Endothelial cell of umbilical vein (primary cell): ENCODE results near the gene FOLR2. TPM values are rescaled to one million over a fixed set of nuclear protein-coding genes. Genes with fewer than 3 reads are reported as not detected.

ENCODE experiments used
- BruUV-seq: library from RNA; stranded (reverse); fragments of 400-500 nt; replicated peaks from 2 replicates; lab custom pipeline; 2021; lab: Mats Ljungman, UMichigan
- CTCF ChIA-PET: fragments of 300-600, 350-600 bp; sonication (Branson Sonifier 250); formaldehyde crosslinking; loops from one replicate; lab custom pipeline; 2021; ENCODE audit warnings: antibody characterized with exemption, inconsistent platforms; lab: Charles Lee
- POLR2A ChIA-PET: fragments of 300-600, 350-600 bp; sonication (Branson Sonifier 250); formaldehyde crosslinking; loops from one replicate; lab custom pipeline; 2021; ENCODE audit warnings: antibody characterized with exemption, inconsistent platforms; lab: Charles Lee
- DNase-seq: peaks from one replicate; pipeline ENCODE4 v3.0.0-alpha.2; 2011; ENCODE audit warnings: low read depth, low spot score
- FAIRE-seq: peaks from 2 replicates; lab custom pipeline; 2011; peaks lifted over from hg19 to GRCh38; lab: Jason Lieb, UNC
- H2AFZ ChIP-seq: 2 replicates; pipeline ENCODE4 v1.6.0; 2012; ENCODE audit warnings: low read depth, low read length, control low read depth, inconsistent platforms
- H3K27ac ChIP-seq: 2 replicates; pipeline ENCODE4 v1.5.1; 2011; ENCODE audit warnings: low read depth, mild to moderate bottlenecking, control low read depth, low read length, moderate library complexity; ENCODE audit not compliant: insufficient read depth
- H3K27me3 ChIP-seq, 2 experiments: 2 replicates each; pipeline versions ENCODE4 v1.6.0 to v1.6.1; 2011; ENCODE audit warnings: low read length in 2 of 2, mixed read lengths in 1 of 2; ENCODE audit not compliant: control insufficient read depth in 2 of 2, insufficient read depth in 2 of 2
- H3K36me3 ChIP-seq, 2 experiments: 2 replicates in 1 of 2; 3 replicates in 1 of 2; pipeline ENCODE4 v1.5.1; 2011; ENCODE audit warnings: low read length in 2 of 2, mild to moderate bottlenecking in 1 of 2, moderate library complexity in 1 of 2; ENCODE audit not compliant: control insufficient read depth in 2 of 2, insufficient read depth in 2 of 2; ENCODE audit errors: extremely low read depth in 1 of 2
- H3K4me1 ChIP-seq: 3 replicates; pipeline ENCODE4 v1.5.1; 2011; ENCODE audit warnings: mild to moderate bottlenecking, low read length; ENCODE audit not compliant: control insufficient read depth, insufficient read depth; ENCODE audit errors: extremely low read depth
- H3K4me2 ChIP-seq: 2 replicates; pipeline ENCODE4 v1.6.1; 2011; ENCODE audit warnings: low read length, control low read depth, mixed read lengths; ENCODE audit not compliant: insufficient read depth
- H3K4me3 ChIP-seq, 3 experiments: fragments of 200-600 bp in 1 of 3; sonication (generic), shearing (Covaris generic) in 1 of 3; replicated peaks in 1 of 3; 2 replicates each; pipeline ENCODE4 v1.5.1; 2011 to 2016; ENCODE audit warnings: control low read depth in 3 of 3, low read length in 3 of 3, mild to moderate bottlenecking in 2 of 3, inconsistent platforms in 1 of 3, low read depth in 1 of 3, moderate library complexity in 1 of 3; ENCODE audit not compliant: insufficient read depth in 1 of 3
- H3K79me2 ChIP-seq: 2 replicates; pipeline ENCODE4 v1.6.0; 2012; ENCODE audit warnings: low read length, inconsistent platforms; ENCODE audit not compliant: control insufficient read depth, insufficient read depth
- H3K9ac ChIP-seq: replicated peaks from 2 replicates; pipeline ENCODE3; 2011; ENCODE audit warnings: low read length, control low read depth; ENCODE audit not compliant: insufficient read depth; ENCODE audit errors: extremely low read depth
- H3K9me1 ChIP-seq: replicated peaks from 3 replicates; pipeline ENCODE4 v1.6.0; 2011; ENCODE audit warnings: mild to moderate bottlenecking, low read length; ENCODE audit not compliant: control insufficient read depth, insufficient read depth; ENCODE audit errors: extremely low read depth
- H3K9me3 ChIP-seq: replicated peaks from 2 replicates; pipeline ENCODE4 v1.5.1; 2012; ENCODE audit warnings: low read length, inconsistent platforms; ENCODE audit not compliant: control insufficient read depth, insufficient read depth
- H4K20me1 ChIP-seq: replicated peaks from 2 replicates; pipeline ENCODE3; 2011; ENCODE audit warnings: mild to moderate bottlenecking, low read length; ENCODE audit not compliant: control insufficient read depth, insufficient read depth; ENCODE audit errors: extremely low read depth
- CTCF ChIP-seq, 2 donors: IDR thresholded peaks; 1 replicate in 1 of 2; 2 replicates in 1 of 2; pipeline ENCODE4 v1.5.1; 2011; ENCODE audit warnings: low read length in 2 of 2, mild to moderate bottlenecking in 2 of 2, moderate library complexity in 2 of 2, control low read depth in 1 of 2, inconsistent platforms in 1 of 2, low read depth in 1 of 2; ENCODE audit not compliant: insufficient read depth in 1 of 2; ENCODE audit errors: extremely low read depth in 1 of 2
- EZH2 ChIP-seq: IDR thresholded peaks from 2 replicates; pipeline ENCODE4 v1.6.1; 2012; ENCODE audit warnings: borderline replicate concordance, low read depth, mild to moderate bottlenecking, moderate library complexity, low read length, inconsistent platforms; ENCODE audit not compliant: severe bottlenecking
- FOS ChIP-seq: IDR thresholded peaks from 2 replicates; pipeline ENCODE4 v1.6.1; 2011; ENCODE audit warnings: mild to moderate bottlenecking, low read length, moderate library complexity, borderline replicate concordance; ENCODE audit not compliant: insufficient read depth
- GATA2 ChIP-seq: IDR thresholded peaks from 2 replicates; pipeline ENCODE4 v1.7.0; 2011; ENCODE audit warnings: low read depth, mild to moderate bottlenecking, moderate library complexity, mixed read lengths, low read length; ENCODE audit not compliant: insufficient read length, insufficient read depth
- JUN ChIP-seq: IDR thresholded peaks from 2 replicates; pipeline ENCODE4 v1.6.1; 2011; ENCODE audit warnings: borderline replicate concordance, low read depth; ENCODE audit not compliant: insufficient read length, insufficient read depth
- MAX ChIP-seq: IDR thresholded peaks from 2 replicates; pipeline ENCODE4 v1.6.1; 2011; ENCODE audit not compliant: insufficient read depth, insufficient read length
- MYC ChIP-seq: IDR thresholded peaks from one replicate; pipeline ENCODE4 v1.6.1; 2011; ENCODE audit warnings: mild to moderate bottlenecking, low read depth, low read length
- POLR2A ChIP-seq: IDR thresholded peaks from 2 replicates; pipeline ENCODE4 v1.6.1; 2012; ENCODE audit warnings: low read depth, mild to moderate bottlenecking, control low read depth, low read length
- POLR2AphosphoS5 ChIP-seq: IDR thresholded peaks from 2 replicates; pipeline ENCODE4 v1.6.1; 2012; ENCODE audit warnings: low read depth, mild to moderate bottlenecking, control low read depth, low read length, moderate library complexity; ENCODE audit not compliant: insufficient read depth
- dilution Hi-C: fragments of 300-500 bp; cut with MboI; formaldehyde crosslinking; loops from one replicate; pipeline ENCODE4 v1.15.0; 2019; ENCODE audit warnings: low sequenced_read_pairs; ENCODE audit not compliant: extremely low pct_ligation_motif_present
- intact Hi-C: fragments of 100-400 bp; cut with micrococcal nuclease; formaldehyde crosslinking; loops from one replicate; pipeline ENCODE4 v1.10.0; 2022
- polyA plus RNA-seq, 4 experiments: library from polyadenylated mRNA; depleted of rRNA in 3 of 4; stranded (reverse) in 3 of 4; unstranded in 1 of 4; fragments of >200 nt; gene quantifications; 2 replicates each; pipeline versions ENCODE4 v1.2.1 to v1.2.3, GENCODE V29; 2011 to 2012; ENCODE audit warnings: missing spikeins in 1 of 4
- total RNA-seq: library from RNA; stranded (reverse); gene quantifications from 2 replicates; pipeline ENCODE4 v1.2.3, GENCODE V29; 2021

FOLR2 gene
- total and polyA plus RNA-seq, 2 donors (not counting 3 experiments of a cell fraction or from before 2014, with no cell fraction given) = not detected

DNA sequence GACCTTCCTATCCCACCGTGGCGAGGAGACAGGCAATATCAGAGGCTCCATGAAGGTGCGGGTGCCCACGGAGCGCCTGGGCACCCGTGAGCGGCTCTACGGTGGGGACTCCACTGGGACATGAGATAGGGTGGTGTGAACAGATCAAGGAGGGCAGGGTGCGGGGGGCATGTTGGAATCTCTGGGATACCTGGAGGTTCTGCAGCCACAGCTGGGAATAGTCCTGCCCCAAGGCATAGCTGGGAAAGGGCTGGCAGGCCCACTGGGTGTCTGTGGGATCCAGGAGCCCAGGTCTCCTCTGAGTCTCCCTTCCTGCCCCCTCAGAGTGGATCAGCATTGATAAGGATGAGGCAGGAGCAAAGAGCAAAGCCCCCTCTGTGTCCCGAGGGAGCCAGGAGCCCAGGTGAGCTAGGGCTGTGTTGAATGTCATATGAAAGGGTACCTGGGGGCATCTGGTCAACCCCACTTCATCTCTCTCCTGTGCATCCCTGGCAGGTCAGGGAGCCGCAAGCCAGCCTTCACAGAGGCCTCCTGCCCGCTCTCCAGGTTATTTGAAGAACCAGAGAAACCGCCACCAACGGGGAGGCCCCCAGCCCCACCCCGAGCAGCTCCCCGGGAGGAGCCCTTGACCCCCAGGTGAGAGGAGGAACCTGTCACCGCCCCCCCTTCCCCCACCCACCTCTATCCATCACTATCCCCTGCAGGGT lies 18.9 kb downstream of the FOLR2 start:
- Histone ChIP-seq H3K79me2 (no peaks in the 10 kb centered on the region), H2AFZ (no peak overlapping the region), H3K4me1 (peaks cover 12% of the 10 kb centered on the region), H3K36me3 (peaks cover 16 to 63% of the 10 kb centered on the region in 2 experiments), H3K27ac (no peak overlapping the region), H3K4me2 (no peak overlapping the region), H4K20me1 (no peaks in the 10 kb centered on the region), H3K9me1 (no peaks in the 10 kb centered on the region), H3K27me3 (peaks cover 10 to 18% of the 10 kb centered on the region in 2 experiments), H3K9me3 (no peaks in the 10 kb centered on the region), H3K9ac (no peak overlapping the region), H3K4me3 (no peak overlapping the region)
- POLR2A ChIA-PET = interaction anchor here (0.7 to 1.4 kb wide), 2 partner anchors 8 to 448 kb away, joined by 4 to 12 read pairs; no protein-coding TSS in a partner anchor
- CTCF ChIA-PET = interaction anchor here (0.6 to 3.8 kb wide), 8 partner anchors 11 to 210 kb away, joined by 3 to 38 read pairs (median 5); partner anchors contain the start of gene INPPL1
- BruUV-seq = no TSS peak
- DNase-seq (no peak), FAIRE-seq (no peak)
- dilution Hi-C loops = no loop called here
- intact Hi-C loops = no loop called here
- TF ChIP-seq MYC = no peak
- no peak for TF ChIP-seq FOS
- no peak for TF ChIP-seq POLR2A
- TF ChIP-seq JUN = no peak
- no peak for TF ChIP-seq CTCF (IDR thresholded peaks at IDR 0.05; ENCODE audit: extremely low read depth in 1 of 2, insufficient read depth in 1 of 2, low read depth in 1 of 2, low read length in 2 of 2)
- TF ChIP-seq MAX = no peak
- no peak for TF ChIP-seq GATA2
- TF ChIP-seq EZH2 = no peak
- no peak for TF ChIP-seq POLR2AphosphoS5
